HepG2 (cell line): Measurements from ENCODE around the gene VWA3A. TPM values are rescaled to one million over a fixed set of nuclear protein-coding genes. Genes with fewer than 3 reads are reported as not detected.

Source experiments
- ETV5 ChIP-seq: IDR thresholded peaks from 2 replicates; pipeline ENCODE4 v1.6.1; 2018; ENCODE audit warnings: missing biosample characterization, missing genetic modification reagents, inconsistent platforms, borderline replicate concordance
- KDM5B ChIP-seq: sonication (generic); formaldehyde crosslinking; IDR thresholded peaks from 2 replicates; pipeline ENCODE4 v1.4.0; 2020; ENCODE audit warnings: missing genetic modification reagents, mild to moderate bottlenecking, borderline replicate concordance
- NCOA2 ChIP-seq: sonication (generic); formaldehyde crosslinking; IDR thresholded peaks from 2 replicates; pipeline ENCODE4 v1.8.0; 2022; ENCODE audit warnings: inconsistent platforms
- NR1H2 ChIP-seq: sonication (generic); formaldehyde crosslinking; IDR thresholded peaks from 2 replicates; pipeline ENCODE4 v1.8.1; 2022; ENCODE audit warnings: low read depth, missing genetic modification reagents, borderline replicate concordance
- NR2F6 ChIP-seq, 2 experiments: IDR thresholded peaks; 2 replicates each; pipeline ENCODE4 v1.6.1; 2016; ENCODE audit warnings: antibody characterized with exemption in 1 of 2, mild to moderate bottlenecking in 1 of 2
- RFX5 ChIP-seq: IDR thresholded peaks from 2 replicates; pipeline ENCODE4 v1.6.1; 2011; ENCODE audit warnings: low read depth, low read length, improper control_type of control experiment
- RFXAP ChIP-seq: sonication (generic); formaldehyde crosslinking; IDR thresholded peaks from 2 replicates; pipeline ENCODE4 v1.4.0; 2020; ENCODE audit warnings: missing genetic modification reagents, borderline replicate concordance
- SIX1 ChIP-seq: sonication (generic); formaldehyde crosslinking; IDR thresholded peaks from 2 replicates; pipeline ENCODE4 v1.4.0; 2020; ENCODE audit warnings: missing genetic modification reagents, borderline replicate concordance
- SP5 ChIP-seq: IDR thresholded peaks from 2 replicates; pipeline ENCODE4 v1.6.1; 2016; ENCODE audit warnings: low read depth, borderline replicate concordance
- TAF15 ChIP-seq: fragments of 200-400 bp; formaldehyde crosslinking; IDR thresholded peaks from one replicate; pipeline ENCODE4 v1.6.1; 2018; ENCODE audit warnings: mild to moderate bottlenecking, low read depth, low read length; ENCODE audit not compliant: poor library complexity, severe bottlenecking
- ZNF138 ChIP-seq: sonication (generic); formaldehyde crosslinking; IDR thresholded peaks from 2 replicates; pipeline ENCODE4 v1.5.0; 2020; ENCODE audit warnings: mild to moderate bottlenecking, low read depth, missing genetic modification reagents
- ZNF253 ChIP-seq: sonication (generic); formaldehyde crosslinking; IDR thresholded peaks from 2 replicates; pipeline ENCODE4 v1.8.0; 2022; ENCODE audit warnings: mild to moderate bottlenecking, missing genetic modification reagents, borderline replicate concordance
- ZNF367 ChIP-seq: sonication (generic); formaldehyde crosslinking; IDR thresholded peaks from 2 replicates; pipeline ENCODE4 v1.4.0; 2020; ENCODE audit warnings: missing genetic modification reagents, borderline replicate concordance
- ZNF747 ChIP-seq: sonication (generic); formaldehyde crosslinking; IDR thresholded peaks from 2 replicates; pipeline ENCODE4 v1.8.1; 2023; ENCODE audit warnings: missing genetic modification reagents, mild to moderate bottlenecking, borderline replicate concordance
- ZNF784 ChIP-seq: sonication (generic); formaldehyde crosslinking; IDR thresholded peaks from 2 replicates; pipeline ENCODE4 v1.5.1; 2020; ENCODE audit warnings: missing genetic modification reagents, mild to moderate bottlenecking, borderline replicate concordance
- ZNF839 ChIP-seq: sonication (generic); formaldehyde crosslinking; IDR thresholded peaks from 2 replicates; pipeline ENCODE4 v1.4.0; 2020; ENCODE audit warnings: missing genetic modification reagents, mild to moderate bottlenecking, borderline replicate concordance
- ZNF883 ChIP-seq: sonication (generic); formaldehyde crosslinking; IDR thresholded peaks from 2 replicates; pipeline ENCODE4 v1.5.1; 2020; ENCODE audit warnings: mild to moderate bottlenecking, missing genetic modification reagents; ENCODE audit errors: not compliant biosample characterization
- polyA plus RNA-seq, 8 experiments: library from polyadenylated mRNA; depleted of rRNA in 3 of 8; stranded (reverse) in 7 of 8; unstranded in 1 of 8; fragments of >200 nt; fragmentation: Illumina TruSeq in 4 of 8; extraction: Trizol in 4 of 8; gene quantifications; 2 replicates each; pipeline versions ENCODE4 v1.2.1 to v1.2.3, GENCODE V29; 2011 to 2016; ENCODE audit warnings: low read depth in 4 of 8, missing spikeins in 1 of 8, mixed read lengths in 1 of 8; ENCODE audit not compliant: insufficient read depth in 1 of 8
- total RNA-seq, 5 experiments: library from RNA; depleted of rRNA; stranded (reverse); fragments of >200 nt; fragmentation: Illumina TruSeq; extraction: Trizol; gene quantifications; 2 replicates each; pipeline ENCODE4 v1.2.3, GENCODE V29; 2016; ENCODE audit warnings: low read depth in 1 of 5
- TF ChIP-seq, protein P1 (sequence below): sonication (generic); formaldehyde crosslinking; IDR thresholded peaks from 2 replicates; pipeline ENCODE4 v1.8.0; 2022; ENCODE audit warnings: missing genetic modification reagents, mild to moderate bottlenecking, borderline replicate concordance
- TF ChIP-seq, protein P2 (sequence below): sonication (generic); formaldehyde crosslinking; IDR thresholded peaks from 2 replicates; pipeline ENCODE4 v1.9.0; 2021; ENCODE audit warnings: missing genetic modification reagents, borderline replicate concordance

The VWA3A gene
- total and polyA plus RNA-seq, 2 of the 13 experiments (the other 11 are each of a cell fraction or from before 2014, with no cell fraction given) = 0.03 to 0.07 TPM

GRCh38 chr16:22190081-22190775 lies 97.9 kb downstream of the VWA3A start (continued):
- TF ChIP-seq ZNF784 (CRISPR knock-in tag) (peak; percentile 73; the same call in 1 of the 2 replicates), ZNF253 (CRISPR knock-in tag) (no peak), RFX5 (0 out of 2 replicates have a peak, but pooled peaks have one; percentile 6), ETV5 (peak; percentile 33), NR1H2 (CRISPR knock-in tag) (no peak), ZNF839 (CRISPR knock-in tag) (peak; percentile 91; the same call in 1 of the 2 replicates), NR2F6 (IDR thresholded peaks at IDR 0.05) (no peak), NR2F6 (CRISPR knock-in tag; IDR thresholded peaks at IDR 0.05) (peak; percentile 66), TAF15 (peak; percentile 21), SIX1 (no peak), NCOA2 (CRISPR knock-in tag) (no peak; the same call in 1 of the 2 replicates), ZNF367 (CRISPR knock-in tag) (peak; percentile 78; the same call in 1 of the 2 replicates), SP5 (peak; percentile 83), ZNF883 (CRISPR knock-in tag) (peak; percentile 85), RFXAP (peak; percentile 91; the same call in 1 of the 2 replicates), KDM5B (peak; percentile 89), ZNF747 (CRISPR knock-in tag) (0 out of 2 replicates have a peak, but pooled peaks have one; percentile 20), ZNF138 (CRISPR knock-in tag) (0 out of 2 replicates have a peak, but pooled peaks have one; percentile 77)
- TF ChIP-seq, protein P1, sequence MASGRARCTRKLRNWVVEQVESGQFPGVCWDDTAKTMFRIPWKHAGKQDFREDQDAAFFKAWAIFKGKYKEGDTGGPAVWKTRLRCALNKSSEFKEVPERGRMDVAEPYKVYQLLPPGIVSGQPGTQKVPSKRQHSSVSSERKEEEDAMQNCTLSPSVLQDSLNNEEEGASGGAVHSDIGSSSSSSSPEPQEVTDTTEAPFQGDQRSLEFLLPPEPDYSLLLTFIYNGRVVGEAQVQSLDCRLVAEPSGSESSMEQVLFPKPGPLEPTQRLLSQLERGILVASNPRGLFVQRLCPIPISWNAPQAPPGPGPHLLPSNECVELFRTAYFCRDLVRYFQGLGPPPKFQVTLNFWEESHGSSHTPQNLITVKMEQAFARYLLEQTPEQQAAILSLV (CRISPR knock-in tag) = peak; percentile 97; the same call in 1 of the 2 replicates
- TF ChIP-seq, protein P2, sequence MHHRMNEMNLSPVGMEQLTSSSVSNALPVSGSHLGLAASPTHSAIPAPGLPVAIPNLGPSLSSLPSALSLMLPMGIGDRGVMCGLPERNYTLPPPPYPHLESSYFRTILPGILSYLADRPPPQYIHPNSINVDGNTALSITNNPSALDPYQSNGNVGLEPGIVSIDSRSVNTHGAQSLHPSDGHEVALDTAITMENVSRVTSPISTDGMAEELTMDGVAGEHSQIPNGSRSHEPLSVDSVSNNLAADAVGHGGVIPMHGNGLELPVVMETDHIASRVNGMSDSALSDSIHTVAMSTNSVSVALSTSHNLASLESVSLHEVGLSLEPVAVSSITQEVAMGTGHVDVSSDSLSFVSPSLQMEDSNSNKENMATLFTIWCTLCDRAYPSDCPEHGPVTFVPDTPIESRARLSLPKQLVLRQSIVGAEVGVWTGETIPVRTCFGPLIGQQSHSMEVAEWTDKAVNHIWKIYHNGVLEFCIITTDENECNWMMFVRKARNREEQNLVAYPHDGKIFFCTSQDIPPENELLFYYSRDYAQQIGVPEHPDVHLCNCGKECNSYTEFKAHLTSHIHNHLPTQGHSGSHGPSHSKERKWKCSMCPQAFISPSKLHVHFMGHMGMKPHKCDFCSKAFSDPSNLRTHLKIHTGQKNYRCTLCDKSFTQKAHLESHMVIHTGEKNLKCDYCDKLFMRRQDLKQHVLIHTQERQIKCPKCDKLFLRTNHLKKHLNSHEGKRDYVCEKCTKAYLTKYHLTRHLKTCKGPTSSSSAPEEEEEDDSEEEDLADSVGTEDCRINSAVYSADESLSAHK = peak; percentile 86; the same call in 1 of the 2 replicates
